K562 (cell line): Measurements from ENCODE around the gene LEO1. TPM values are rescaled to one million over a fixed set of nuclear protein-coding genes. Genes with fewer than 3 reads are reported as not detected.

Source experiments
- BCOR ChIP-seq: fragments of 450-650 bp; IDR thresholded peaks from 2 replicates; pipeline ENCODE4 v1.6.1; 2016
- CEBPZ ChIP-seq: fragments of 150-350 bp; IDR thresholded peaks from 2 replicates; pipeline ENCODE4 v1.6.1; 2014; ENCODE audit warnings: low read depth, mild to moderate bottlenecking, low read length, borderline replicate concordance
- CREB3L1 ChIP-seq: fragments of 450-650 bp; IDR thresholded peaks from 2 replicates; pipeline ENCODE4 v1.6.1; 2014; ENCODE audit warnings: low read depth, mild to moderate bottlenecking, moderate library complexity, borderline replicate concordance
- DNMT1 ChIP-seq: fragments of 450-650 bp; IDR thresholded peaks from 2 replicates; pipeline ENCODE4 v1.6.1; 2016; ENCODE audit warnings: antibody characterized with exemption, mild to moderate bottlenecking
- ELK3 ChIP-seq: fragments of 450-650 bp; formaldehyde crosslinking; IDR thresholded peaks from 2 replicates; pipeline ENCODE4 v1.4.0; 2020; ENCODE audit warnings: mild to moderate bottlenecking
- HLTF ChIP-seq: fragments of 450-650 bp; IDR thresholded peaks from 2 replicates; pipeline ENCODE4 v1.6.1; 2016
- PRPF4 ChIP-seq: fragments of 200-400 bp; formaldehyde crosslinking; IDR thresholded peaks from one replicate; pipeline ENCODE4 v1.6.1; 2017; ENCODE audit warnings: low read length, low read depth, mild to moderate bottlenecking; ENCODE audit not compliant: insufficient read depth, poor library complexity, severe bottlenecking
- REST ChIP-seq, 2 experiments: fragments of 450-650 bp; formaldehyde crosslinking in 1 of 2; IDR thresholded peaks; 2 replicates each; pipeline versions ENCODE4 v1.4.0 to v1.6.1; 2014 to 2020; ENCODE audit warnings: mild to moderate bottlenecking in 2 of 2, borderline replicate concordance in 1 of 2, low read depth in 1 of 2
- SMAD1 ChIP-seq: fragments of 150-350 bp; IDR thresholded peaks from 2 replicates; pipeline ENCODE4 v1.6.1; 2014; ENCODE audit warnings: low read length, low read depth; ENCODE audit not compliant: partially characterized antibody
- SMC3 ChIP-seq: conservative IDR thresholded peaks from 2 replicates; pipeline ENCODE4 v1.6.1; 2011; ENCODE audit warnings: low read depth, low read length, improper control_type of control experiment; ENCODE audit not compliant: insufficient read depth
- ZFPM2 ChIP-seq: fragments of 250-450 bp; sonication (Bioruptor Pico); IDR thresholded peaks from 2 replicates; pipeline ENCODE4 v1.5.1; 2022; ENCODE audit warnings: mild to moderate bottlenecking
- ZNF224 ChIP-seq: sonication (generic); formaldehyde crosslinking; IDR thresholded peaks from 2 replicates; pipeline ENCODE4 v1.8.0; 2022; ENCODE audit warnings: mild to moderate bottlenecking, missing genetic modification reagents
- ZNF3 ChIP-seq: fragments of 250-450 bp; sonication (Bioruptor Pico); IDR thresholded peaks from 2 replicates; pipeline ENCODE4 v1.5.0; 2021; ENCODE audit warnings: mild to moderate bottlenecking, moderate library complexity
- polyA plus RNA-seq, 8 experiments: library from polyadenylated mRNA; depleted of rRNA in 4 of 8; stranded (reverse) in 5 of 8; unstranded in 3 of 8; fragments of >200 nt; fragmentation: Nextera tagmentation in 2 of 8; fragmentation: Illumina TruSeq in 1 of 8; extraction: Ambion mirVana in 2 of 8; extraction: Trizol in 1 of 8; gene quantifications; 2 replicates each; pipeline versions ENCODE4 v1.2.1 to v1.2.3, GENCODE V29; 2011 to 2014; ENCODE audit warnings: inconsistent platforms in 1 of 8, missing spikeins in 1 of 8
- total RNA-seq, 7 experiments: library from RNA; depleted of rRNA in 6 of 7; stranded (reverse); fragments of >200 nt in 6 of 7; fragmentation: Illumina TruSeq in 2 of 7; extraction: Trizol in 2 of 7; gene quantifications; 2 replicates each; pipeline versions ENCODE4 v1.2.1 to v1.2.3, GENCODE V29; 2011 to 2021; ENCODE audit warnings: low replicate concordance in 1 of 7

LEO1 gene
- total and polyA plus RNA-seq, 9 of the 15 experiments (the other 6 are each of a cell fraction or from before 2014, with no cell fraction given), result 8.4 to 48.3 (median 37.9) TPM

DNA sequence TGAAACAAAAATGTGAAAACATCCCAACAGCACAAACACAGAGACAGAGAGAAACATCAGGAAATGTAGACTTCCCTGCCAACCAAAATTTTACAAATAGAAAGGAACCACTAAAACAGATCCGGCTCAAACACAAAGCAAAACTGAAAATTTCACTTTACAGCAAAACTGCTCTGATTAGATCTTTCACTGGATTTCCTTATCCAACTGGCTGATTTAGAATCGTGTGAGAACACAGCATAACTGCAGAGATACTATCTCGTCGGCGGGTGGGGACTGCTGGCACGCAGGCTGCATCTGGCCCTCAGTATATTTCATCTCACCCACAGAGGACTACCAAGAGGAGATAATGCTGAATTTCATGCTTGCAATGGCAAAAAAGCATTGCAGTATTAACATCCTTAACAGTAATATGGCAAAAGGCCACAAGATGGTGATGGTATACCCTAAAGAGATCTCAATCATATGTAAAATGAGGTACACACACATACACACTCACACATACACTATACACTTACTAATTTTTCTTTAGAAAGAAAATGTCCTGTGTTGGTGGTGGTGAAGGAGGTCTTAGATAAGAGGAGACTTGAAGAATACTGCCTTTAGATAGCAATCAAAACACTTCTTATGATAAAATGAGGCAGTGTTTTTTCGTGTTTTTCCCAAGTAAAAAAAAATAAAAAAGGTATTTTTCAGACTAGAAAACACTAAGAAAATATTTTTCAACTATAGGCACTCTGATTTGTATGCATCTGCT is 10.6 kb upstream of the LEO1 start (continued):
- no peak for TF ChIP-seq ELK3 (CRISPR knock-in tag)
- TF ChIP-seq ZNF224 (CRISPR knock-in tag), result no peak
- no peak for TF ChIP-seq CEBPZ
- 0 out of 2 replicates have a peak, but pooled peaks have one; percentile 29 for TF ChIP-seq HLTF
- TF ChIP-seq SMC3, result peak; percentile 39; the same call in 1 of the 2 replicates
- TF ChIP-seq BCOR, result no peak
- TF ChIP-seq DNMT1, result no peak
- TF ChIP-seq PRPF4, result no peak
- TF ChIP-seq ZFPM2 (CRISPR knock-in tag), result no peak
- no peak for TF ChIP-seq CREB3L1
- TF ChIP-seq ZNF3 (CRISPR knock-in tag), result no peak
- TF ChIP-seq SMAD1, result no peak
- peak; percentile 86 for TF ChIP-seq REST (IDR thresholded peaks at IDR 0.05; ENCODE audit: borderline replicate concordance)
- no peak for TF ChIP-seq REST (CRISPR knock-in tag; IDR thresholded peaks at IDR 0.05; ENCODE audit: low read depth)
